Body of pancreas (tissue), 4 donors: ENCODE data around the gene MXD4.

Experiments
- CTCF ChIP-seq, 7 experiments: fragments of 450-650 bp in 4 of 7; fragments of 200-600 bp in 3 of 7; sonication (generic) in 3 of 7; IDR thresholded peaks; one replicate each; pipeline ENCODE4 v1.5.1; 2016 to 2019; ENCODE audit warnings: antibody characterized with exemption in 7 of 7
- POLR2A ChIP-seq, 3 donors: fragments of 450-650 bp; IDR thresholded peaks; one replicate each; pipeline ENCODE4 v1.6.1; 2016; ENCODE audit warnings: antibody characterized with exemption in 3 of 3, mild to moderate bottlenecking in 2 of 3

GRCh38 chr4:2262944-2263250 is 988 bp upstream of the MXD4 start:
- TF ChIP-seq POLR2A (IDR thresholded peaks at IDR 0.05) (no peak), CTCF (IDR thresholded peaks at IDR 0.05) (no peak)
